ENCODE results near the gene ZNF397.

Gene ZNF397

DNA sequence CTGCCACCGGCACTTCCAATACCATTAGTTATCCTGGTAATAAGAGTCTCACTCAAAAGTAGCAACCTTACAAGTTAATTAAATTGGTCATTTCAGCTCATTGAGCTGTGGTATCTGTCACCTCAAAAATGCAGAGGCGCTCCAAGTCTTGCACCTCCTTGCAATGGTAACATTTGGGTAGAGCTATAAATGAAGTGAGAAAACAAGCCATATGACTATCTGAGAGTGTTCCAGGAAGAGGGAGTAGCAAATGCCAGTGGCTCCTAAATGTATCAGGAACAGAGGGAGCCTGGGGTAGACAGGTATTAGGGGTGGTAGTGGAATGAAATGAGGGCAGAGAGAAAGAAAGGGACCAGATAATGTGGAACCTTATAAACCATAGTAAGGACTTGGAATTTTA lies 55.2 kb downstream of the ZNF397 start:
- H3K36me3 ChIP-seq (ENCODE audit: control insufficient read depth, insufficient read depth, low read length), result peaks cover 57% of the 10 kb centered on the region
- no peak overlapping the region for H3K9ac ChIP-seq (ENCODE audit: low read length)
- H3K9me3 ChIP-seq (ENCODE audit: control insufficient read depth, insufficient read depth, low read depth, low read length), result peaks cover 18% of the 10 kb centered on the region; the same call in 1 of the 2 replicates
- no peaks in the 10 kb centered on the region for H3K4me1 ChIP-seq (ENCODE audit: control insufficient read depth, insufficient read depth, low read length)
- H3K27ac ChIP-seq (ENCODE audit: low read depth, low read length), result no peak overlapping the region
- H3K4me3 ChIP-seq (ENCODE audit: low read depth, low read length), result no peak overlapping the region
- H3K27me3 ChIP-seq (ENCODE audit: control insufficient read depth, insufficient read depth, low read length), result no peaks in the 10 kb centered on the region

DNA sequence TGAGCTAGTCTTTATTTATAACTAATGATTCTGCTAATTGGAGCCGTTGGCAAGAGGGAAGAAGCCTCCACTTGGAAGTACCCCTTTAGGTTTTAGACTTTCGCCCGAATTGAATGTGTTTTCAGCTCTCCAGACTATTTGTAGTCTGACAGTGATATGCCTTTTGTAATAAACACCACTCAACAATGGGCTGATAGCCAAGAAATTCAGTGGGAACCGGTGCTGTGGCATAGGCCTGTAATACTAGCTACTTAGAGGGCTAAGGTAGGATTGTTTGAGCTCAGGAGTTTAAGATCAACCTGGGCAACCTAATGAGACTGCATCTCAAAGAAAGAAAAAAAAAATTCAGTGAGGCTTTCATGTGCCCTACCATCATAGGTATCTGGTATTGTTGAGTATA lies 62.8 kb downstream of the ZNF397 start:
- Histone ChIP-seq H3K36me3 (ENCODE audit: control insufficient read depth, insufficient read depth, low read length) (peaks cover 71% of the 10 kb centered on the region), H3K27ac (ENCODE audit: low read depth, low read length) (no peak overlapping the region)

DNA sequence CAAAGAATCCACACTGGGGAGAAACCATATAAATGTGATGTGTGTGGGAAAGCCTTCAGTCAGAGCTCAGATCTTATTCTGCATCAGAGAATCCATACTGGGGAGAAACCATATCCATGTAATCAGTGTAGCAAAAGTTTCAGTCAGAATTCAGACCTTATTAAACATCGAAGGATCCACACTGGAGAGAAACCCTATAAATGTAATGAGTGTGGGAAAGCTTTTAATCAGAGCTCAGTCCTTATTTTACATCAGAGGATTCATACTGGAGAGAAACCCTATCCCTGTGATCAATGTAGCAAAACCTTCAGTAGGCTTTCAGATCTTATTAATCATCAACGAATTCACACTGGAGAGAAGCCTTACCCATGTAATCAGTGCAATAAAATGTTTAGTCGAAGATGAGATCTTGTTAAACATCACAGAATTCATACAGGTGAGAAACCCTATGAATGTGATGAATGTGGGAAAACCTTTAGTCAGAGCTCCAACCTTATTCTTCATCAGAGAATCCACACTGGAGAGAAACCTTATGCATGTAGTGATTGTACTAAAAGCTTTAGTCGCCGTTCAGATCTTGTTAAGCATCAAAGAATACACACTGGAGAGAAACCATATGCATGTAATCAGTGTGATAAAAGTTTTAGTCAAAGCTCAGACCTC lies 65.9 kb downstream of the ZNF397 start:
- Histone ChIP-seq H3K9me3 (ENCODE audit: control insufficient read depth, insufficient read depth, low read depth, low read length) (peaks cover 86% of the 10 kb centered on the region), H3K27ac (ENCODE audit: low read depth, low read length) (no peak overlapping the region), H3K9ac (ENCODE audit: low read length) (no peak overlapping the region), H3K4me1 (ENCODE audit: control insufficient read depth, insufficient read depth, low read length) (no peaks in the 10 kb centered on the region), H3K4me3 (ENCODE audit: low read depth, low read length) (no peak overlapping the region), H3K27me3 (ENCODE audit: control insufficient read depth, insufficient read depth, low read length) (no peaks in the 10 kb centered on the region), H3K36me3 (ENCODE audit: control insufficient read depth, insufficient read depth, low read length) (peaks cover 57% of the 10 kb centered on the region)

More for the DNA sequence above, 62.8 kb downstream of the ZNF397 start:
- Histone ChIP-seq H3K9ac (ENCODE audit: low read length) (no peak overlapping the region), H3K4me1 (ENCODE audit: control insufficient read depth, insufficient read depth, low read length) (no peaks in the 10 kb centered on the region), H3K9me3 (ENCODE audit: control insufficient read depth, insufficient read depth, low read depth, low read length) (peaks cover 80% of the 10 kb centered on the region), H3K4me3 (ENCODE audit: low read depth, low read length) (no peak overlapping the region), H3K27me3 (ENCODE audit: control insufficient read depth, insufficient read depth, low read length) (no peaks in the 10 kb centered on the region)

All from HUES6 (cell line).